Suprapubic skin (tissue), 4 donors: ENCODE data around the gene MAPK13.

Experiments used
- CTCF ChIP-seq, 2 donors: fragments of 200-600 bp in 1 of 2; fragments of 450-650 bp in 1 of 2; sonication (generic) in 1 of 2; IDR thresholded peaks; one replicate each; pipeline ENCODE4 v1.5.1; 2016 to 2019; ENCODE audit warnings: antibody characterized with exemption in 2 of 2, mild to moderate bottlenecking in 1 of 2, moderate library complexity in 1 of 2
- POLR2A ChIP-seq, 2 donors: fragments of 450-650 bp; IDR thresholded peaks; one replicate each; pipeline ENCODE4 v1.6.1; 2017; ENCODE audit warnings: antibody characterized with exemption in 2 of 2, mild to moderate bottlenecking in 2 of 2, moderate library complexity in 2 of 2
- POLR2AphosphoS5 ChIP-seq, 3 donors: sonication (generic); formaldehyde crosslinking; IDR thresholded peaks; one replicate each; pipeline ENCODE4 v1.6.1; 2017; ENCODE audit warnings: antibody characterized with exemption in 3 of 3

GRCh38 chr6:36145495-36145894 lies 15.2 kb downstream of the MAPK13 start:
- TF ChIP-seq POLR2A (IDR thresholded peaks at IDR 0.05) = no peak
- TF ChIP-seq CTCF (IDR thresholded peaks at IDR 0.05) = no peak
- no peak for TF ChIP-seq POLR2AphosphoS5 (IDR thresholded peaks at IDR 0.05)
